Jurkat, Clone E6-1 (cell line): Measurements from ENCODE around the gene CFAP77.
A peak's percentile ranks its signal among the peaks of the same experiment; 100 is the strongest.

ENCODE experiments used
- DNase-seq: peaks from one replicate; pipeline ENCODE4 v3.0.0-alpha.2; 2011; ENCODE audit warnings: low read depth, low spot score
- H3K4me3 ChIP-seq: 2 replicates; pipeline ENCODE4 v1.5.1; 2011; ENCODE audit warnings: mild to moderate bottlenecking, low read length, control low read depth, moderate library complexity

CFAP77 gene

DNA sequence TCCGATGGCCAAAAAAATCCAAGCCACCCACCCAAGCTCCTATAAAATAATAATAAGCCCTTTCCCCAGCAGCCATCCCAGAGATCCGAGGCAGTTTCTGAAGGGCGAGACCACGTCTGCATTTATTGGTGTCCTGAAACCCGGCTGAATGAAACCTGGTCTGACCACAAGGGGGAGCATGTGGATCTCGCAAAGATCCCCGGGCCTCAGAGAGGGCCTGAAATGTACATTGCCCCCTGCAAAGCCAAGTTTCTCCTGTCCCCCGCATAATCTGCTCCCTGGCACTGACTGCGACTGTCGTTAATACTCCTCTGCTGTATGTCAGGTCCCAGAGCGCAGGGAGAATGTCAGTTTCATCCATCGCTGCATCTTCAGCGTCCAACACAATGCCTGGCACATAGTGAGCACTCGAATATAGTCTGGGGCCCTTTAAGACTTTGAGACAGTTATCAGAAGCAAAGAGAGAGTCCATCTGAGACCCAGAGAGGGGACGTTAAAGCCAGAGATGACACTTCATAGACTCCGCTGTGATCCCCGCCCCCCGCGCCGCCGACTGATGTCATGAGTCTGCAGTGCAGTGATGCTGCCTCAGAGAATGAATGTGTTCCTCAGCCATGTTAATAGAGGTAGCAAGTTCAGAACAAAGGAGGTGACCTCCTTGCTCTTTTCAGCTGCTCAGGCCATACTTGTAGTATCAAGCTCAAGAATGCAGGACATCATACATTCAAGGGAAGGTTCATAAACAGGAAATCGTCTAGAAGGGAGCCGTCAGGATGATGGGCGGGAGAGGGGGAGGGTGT is 97.9 kb downstream of the CFAP77 start:
- DNase-seq, result peak; percentile 51

DNA sequence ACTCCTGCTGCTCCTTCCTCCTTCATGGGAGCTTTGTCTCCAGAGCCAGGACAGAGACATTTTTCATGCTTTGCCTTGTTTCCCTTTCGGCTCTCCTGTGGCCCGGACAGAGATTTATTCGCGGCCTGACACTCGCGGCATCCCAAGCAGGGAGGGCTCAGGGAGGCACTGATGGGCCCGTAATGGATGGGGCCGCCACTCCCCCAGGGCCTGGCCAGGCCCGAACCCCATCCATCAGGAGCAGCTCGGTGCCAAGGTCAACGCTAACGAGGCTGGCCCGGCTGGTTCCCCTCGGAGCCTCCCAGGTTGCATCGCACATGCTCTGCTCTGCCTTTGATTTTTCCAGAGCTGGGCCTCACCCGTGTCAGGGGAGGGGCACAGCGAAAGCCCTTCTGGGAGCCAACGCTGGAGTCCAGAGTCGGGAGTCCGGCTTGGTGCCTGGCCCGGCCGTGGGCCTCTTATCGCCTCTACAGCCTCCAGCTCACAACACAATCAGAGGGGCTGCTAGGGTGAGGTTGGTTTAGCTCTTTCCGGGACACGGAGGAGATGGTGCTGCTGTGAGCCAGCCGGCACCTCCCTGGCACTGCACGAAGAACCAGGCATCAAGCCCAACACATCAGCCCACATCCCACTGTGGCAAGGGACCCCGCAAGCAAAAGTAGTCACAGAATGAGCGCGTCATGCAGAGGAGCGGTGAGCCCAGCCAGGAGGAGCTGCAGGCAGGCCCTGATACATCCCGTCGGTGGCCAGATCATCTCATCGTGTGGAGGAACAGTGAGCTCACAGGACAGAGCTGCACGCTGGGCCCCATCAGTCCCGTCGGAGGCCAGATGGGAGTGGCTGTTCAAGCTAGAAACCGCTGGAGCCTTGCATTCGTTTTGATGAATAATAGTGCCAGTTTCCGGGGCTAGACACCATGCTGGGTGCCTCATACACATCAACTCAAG is 100.2 kb downstream of the CFAP77 start:
- no peak for DNase-seq
- H3K4me3 ChIP-seq, result no peak overlapping the region

More for the DNA sequence above, 97.9 kb downstream of the CFAP77 start:
- H3K4me3 ChIP-seq, result no peak overlapping the region

DNA sequence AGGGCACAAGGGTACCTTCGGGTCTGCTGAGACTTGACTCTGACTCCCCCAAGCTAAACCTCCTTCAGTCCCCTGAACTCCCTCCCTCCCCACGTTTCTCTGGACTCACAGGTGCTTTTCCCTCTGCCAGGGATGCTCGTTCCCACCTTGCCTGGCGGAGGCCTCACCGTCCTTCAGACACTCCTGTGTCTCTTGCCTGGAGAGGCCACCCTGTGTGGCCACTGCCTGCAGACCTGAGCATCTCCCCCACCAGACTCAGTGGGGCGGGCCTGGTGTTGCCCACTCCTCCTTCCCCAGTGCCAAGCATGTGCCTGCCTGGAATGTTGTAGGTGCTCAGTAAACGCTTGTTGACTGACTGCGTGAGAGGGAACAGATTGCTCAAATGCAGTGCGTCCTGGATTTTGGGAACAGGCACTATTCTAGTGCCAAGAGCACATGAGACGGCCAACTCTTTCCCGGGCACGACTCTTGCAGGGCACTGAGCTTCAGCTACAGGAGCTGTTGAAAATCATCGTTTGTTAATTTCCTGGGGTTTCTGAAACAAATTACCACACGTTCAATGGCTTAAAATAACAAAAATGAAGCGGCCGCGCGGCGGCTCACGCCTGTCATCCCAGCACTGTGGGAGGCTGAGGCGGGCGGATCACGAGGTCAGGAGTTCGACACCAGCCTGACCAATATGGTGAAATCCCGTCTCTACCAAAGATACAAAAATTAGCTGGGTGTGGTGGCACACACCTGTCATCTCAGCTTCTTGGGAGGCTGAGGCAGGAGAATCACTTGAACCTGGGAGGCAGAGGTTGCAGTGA is 101.4 kb downstream of the CFAP77 start:
- DNase-seq, result no peak
- H3K4me3 ChIP-seq, result no peak overlapping the region

DNA sequence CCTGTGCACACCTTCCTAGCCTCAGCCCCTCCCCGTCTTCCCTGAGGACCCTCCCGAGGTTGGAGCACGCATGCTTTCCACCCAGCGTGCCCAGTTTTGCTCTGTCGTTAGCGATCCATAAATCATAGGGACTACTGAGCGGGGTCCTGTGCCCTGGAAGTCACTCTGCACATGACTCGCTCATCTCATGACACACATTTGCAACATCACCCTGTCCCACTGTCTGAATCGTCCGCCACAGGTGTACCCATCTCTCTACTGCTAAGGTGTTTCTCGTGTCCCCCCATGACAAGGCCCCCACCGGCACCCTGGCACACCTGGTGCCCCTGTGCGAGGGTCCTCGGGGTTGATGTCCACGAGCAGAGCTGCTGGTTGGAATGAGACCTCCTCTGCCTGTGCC is 103.4 kb downstream of the CFAP77 start:
- no peak overlapping the region for H3K4me3 ChIP-seq
- DNase-seq, result no peak

DNA sequence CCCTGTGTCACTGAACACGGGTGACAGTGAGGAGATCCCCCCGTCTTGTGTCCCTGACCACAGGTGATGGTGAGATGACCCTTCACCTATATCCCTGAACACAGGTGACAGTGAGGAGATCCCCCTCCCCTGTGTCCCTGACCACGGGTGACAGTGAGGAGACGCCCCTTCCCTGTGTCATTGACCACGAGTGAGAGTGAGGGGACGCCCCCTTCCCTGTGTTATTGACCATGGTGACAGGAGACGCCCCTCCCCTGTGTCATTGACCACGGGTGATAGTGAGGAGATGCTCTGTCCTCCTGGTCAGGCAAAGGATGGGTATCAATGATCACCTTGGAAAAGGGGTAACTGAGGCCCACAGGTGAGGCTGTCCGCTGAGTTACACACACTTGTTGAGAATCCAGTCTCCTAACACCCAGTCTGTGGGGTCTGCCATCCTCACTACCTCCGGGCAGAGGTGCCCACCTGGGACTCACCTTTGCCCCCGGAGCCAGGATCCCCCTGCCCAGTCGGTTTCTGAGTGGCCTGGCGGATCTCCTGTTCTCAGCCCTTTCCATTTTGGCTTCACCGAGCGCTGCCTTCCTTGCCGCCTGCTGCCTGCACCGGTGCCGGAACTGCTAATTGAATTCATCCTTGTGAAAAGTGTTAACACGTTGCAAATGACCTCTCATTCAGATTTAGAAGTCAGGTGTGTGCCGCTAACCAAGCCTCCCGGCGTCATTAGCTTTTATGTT is 104.2 kb downstream of the CFAP77 start:
- DNase-seq, result no peak

GRCh38 chr9:132514821-132515220 is 104.8 kb downstream of the CFAP77 start:
- no peak overlapping the region for H3K4me3 ChIP-seq
- DNase-seq, result no peak

More for the DNA sequence above, 104.2 kb downstream of the CFAP77 start:
- no peak overlapping the region for H3K4me3 ChIP-seq

DNA sequence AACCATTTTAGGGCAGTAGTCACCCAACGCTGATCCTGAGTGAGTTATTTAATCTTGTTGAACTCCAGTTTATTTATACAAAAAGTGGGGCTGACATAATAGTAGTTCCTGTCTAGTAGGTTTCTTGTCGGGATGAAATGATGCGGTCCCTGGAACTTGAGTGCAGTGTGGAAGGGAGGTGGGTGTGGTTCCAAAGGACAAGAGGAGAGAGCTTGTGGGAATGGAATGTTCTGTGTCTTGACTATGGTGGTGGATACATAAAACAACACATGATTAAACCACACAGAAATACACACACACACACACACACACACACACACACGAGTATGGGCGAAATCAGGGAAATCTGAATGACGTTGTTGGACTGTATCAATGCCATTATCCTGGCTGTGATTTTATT is 106.3 kb downstream of the CFAP77 start:
- no peak for DNase-seq

DNA sequence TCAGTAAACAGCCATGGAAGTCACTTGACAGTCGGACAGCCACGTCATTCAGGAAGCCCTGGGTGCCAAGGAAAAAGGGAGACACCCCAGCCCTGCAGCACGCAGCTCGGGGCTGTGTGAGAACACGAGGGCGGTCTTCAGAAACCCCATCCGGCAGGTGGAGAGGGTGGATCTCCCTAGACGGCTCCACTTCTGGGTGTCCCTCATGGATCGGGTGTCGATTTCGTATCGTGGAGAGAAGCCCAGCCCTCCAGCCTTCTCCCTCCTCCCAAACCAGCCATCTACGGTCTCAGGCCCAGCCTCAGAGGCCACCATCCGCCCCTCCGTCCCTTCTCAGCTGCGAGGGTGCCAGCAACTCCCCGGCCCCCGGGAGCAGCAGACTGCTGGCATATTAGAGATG is 106.9 kb downstream of the CFAP77 start:
- DNase-seq, result no peak
- no peak overlapping the region for H3K4me3 ChIP-seq

More for the DNA sequence above, 106.3 kb downstream of the CFAP77 start:
- H3K4me3 ChIP-seq, result no peak overlapping the region

DNA sequence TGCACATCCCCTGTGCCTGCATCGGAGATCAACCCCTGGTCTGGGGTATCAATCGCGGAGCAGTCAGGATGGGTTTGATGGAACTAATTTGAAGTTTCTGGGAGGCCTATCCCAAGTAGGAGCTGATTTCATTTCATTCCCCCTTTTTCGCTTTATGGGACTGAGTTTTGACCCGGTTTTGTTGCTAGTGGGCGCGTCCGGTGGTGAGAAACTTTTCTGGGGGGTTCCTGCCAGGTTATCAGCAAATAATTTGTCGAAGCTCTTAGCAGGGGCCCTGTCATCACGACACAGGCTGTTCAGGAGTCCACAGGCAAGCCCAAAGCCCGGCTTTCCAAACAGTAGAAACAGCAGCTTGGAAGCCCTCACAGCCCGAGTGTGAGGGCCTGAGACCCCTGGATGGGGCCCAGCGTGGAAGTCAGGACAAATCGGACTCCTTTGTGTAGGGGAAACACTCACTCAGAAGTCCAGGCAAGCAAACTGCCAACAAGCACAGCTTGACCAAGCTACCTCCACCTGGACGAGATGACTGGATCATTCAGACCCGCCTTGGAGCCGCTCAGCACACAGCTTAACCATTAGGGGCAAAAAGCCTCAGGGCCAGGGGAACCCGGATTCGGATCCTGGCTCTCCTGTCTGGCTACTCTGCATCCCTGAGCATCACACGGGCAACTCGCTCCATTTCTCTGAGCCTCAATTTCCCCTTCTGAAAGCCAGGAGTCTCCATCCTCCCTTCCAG is 108.0 kb downstream of the CFAP77 start:
- DNase-seq, result no peak
- H3K4me3 ChIP-seq, result no peak overlapping the region

- no peak overlapping the region for H3K4me3 ChIP-seq
- DNase-seq, result no peak
These were observed 108.6 kb downstream of the CFAP77 start for GRCh38 chr9:132518626-132519025.

DNA sequence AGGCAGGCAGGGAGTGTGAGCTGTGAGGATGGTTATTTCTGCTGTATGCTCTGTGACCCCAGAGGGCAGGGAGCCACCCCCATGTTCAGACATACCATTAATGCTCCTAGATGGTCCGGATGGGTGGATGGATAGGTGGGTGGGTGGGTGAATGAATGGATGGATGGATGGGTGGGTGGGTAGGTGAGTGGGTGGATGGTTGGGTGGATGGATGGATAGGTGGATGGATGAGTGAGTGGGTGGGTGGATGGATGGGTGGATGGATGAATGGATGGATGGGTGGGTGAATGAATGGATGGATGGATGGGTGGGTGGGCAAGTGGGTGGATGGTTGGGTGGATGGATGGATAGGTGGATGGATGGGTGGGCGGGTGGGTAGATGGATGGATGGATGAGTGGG is 109.0 kb downstream of the CFAP77 start:
- H3K4me3 ChIP-seq, result no peak overlapping the region
- no peak for DNase-seq

DNA sequence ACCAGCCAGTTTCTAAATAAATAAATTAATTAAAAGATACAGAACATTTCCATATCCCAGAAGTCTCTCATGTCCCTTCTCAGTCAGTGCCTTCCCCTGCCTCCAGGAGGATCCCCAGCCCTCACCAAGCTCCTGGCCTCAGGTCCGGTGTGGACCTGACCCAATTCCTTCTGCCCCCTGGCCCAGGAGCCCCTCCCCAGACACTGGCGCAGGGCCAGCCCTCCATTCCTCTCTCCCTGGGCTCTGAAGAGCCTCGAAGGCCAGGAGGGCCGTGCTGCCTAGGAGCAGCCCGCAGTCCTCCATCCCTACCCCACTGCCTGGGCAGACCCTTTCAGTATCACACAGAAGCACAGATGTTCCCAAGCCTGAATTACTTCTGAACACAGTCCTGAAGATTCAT is 110.6 kb downstream of the CFAP77 start:
- no peak overlapping the region for H3K4me3 ChIP-seq
- no peak for DNase-seq

DNA sequence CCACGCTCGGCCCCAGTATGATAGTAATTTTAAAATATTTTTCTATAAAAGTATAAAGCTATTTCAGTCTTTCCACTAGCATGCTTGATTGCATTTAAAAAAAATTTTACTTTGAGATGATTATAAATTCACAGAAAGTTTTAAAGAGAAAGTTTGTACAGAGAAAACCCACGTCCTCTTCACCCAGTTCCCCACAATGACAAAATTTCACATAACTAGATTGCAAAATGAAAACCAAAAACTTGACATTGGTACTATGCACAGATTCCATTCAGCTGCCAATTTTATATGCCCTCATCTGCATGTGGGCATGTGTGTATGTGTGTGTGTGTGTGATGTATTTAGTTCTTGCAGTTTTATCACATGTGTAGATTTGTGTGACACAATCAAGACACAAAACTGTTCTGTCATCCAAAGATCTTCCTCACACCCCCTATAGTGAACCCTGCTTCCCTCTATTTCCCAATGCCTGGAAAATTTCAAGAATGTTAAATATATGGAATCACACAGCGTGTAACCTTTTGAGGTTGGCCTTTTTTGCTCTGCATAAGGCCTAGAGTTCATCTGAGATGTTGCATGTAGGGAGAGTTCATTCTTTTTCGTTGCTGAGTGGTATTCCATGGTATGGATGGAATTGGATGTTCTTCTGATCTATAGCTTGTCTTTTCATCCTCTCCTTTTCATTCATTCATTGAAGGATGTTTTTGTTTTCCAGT is 115.5 kb downstream of the CFAP77 start:
- no peak overlapping the region for H3K4me3 ChIP-seq
- no peak for DNase-seq

DNA sequence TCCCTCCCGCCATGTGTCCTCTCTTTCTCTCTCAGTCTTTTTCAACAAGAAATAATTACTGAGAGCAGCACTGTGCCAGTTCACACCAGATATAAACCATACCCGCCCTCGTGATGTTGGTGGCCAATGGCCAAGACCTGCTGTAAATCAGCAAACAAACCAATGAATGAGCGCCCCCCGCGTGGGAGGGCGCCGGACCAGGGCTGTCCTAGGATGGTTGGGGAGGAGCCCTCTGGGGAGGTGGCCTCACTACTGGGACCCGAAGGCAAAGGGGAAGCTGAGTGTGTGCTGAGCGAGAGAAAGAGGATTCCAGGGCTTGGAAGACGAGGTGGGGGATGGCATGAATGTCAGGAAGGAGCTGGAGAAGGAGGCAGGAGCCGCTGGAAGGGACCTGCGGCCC is 121.2 kb downstream of the CFAP77 start:
- DNase-seq, result no peak
- H3K4me3 ChIP-seq, result no peak overlapping the region

GRCh38 chr9:132531710-132532570 is 121.9 kb downstream of the CFAP77 start:
- H3K4me3 ChIP-seq, result no peak overlapping the region
- no peak for DNase-seq

GRCh38 chr9:132534832-132535231 is 124.8 kb downstream of the CFAP77 start:
- H3K4me3 ChIP-seq, result no peak overlapping the region
- no peak for DNase-seq

GRCh38 chr9:132536124-132536523 is 126.1 kb downstream of the CFAP77 start:
- peak; percentile 31 for DNase-seq
- H3K4me3 ChIP-seq, result no peak overlapping the region
